Measurements from ENCODE around the gene BRPF1.

Gene BRPF1

DNA sequence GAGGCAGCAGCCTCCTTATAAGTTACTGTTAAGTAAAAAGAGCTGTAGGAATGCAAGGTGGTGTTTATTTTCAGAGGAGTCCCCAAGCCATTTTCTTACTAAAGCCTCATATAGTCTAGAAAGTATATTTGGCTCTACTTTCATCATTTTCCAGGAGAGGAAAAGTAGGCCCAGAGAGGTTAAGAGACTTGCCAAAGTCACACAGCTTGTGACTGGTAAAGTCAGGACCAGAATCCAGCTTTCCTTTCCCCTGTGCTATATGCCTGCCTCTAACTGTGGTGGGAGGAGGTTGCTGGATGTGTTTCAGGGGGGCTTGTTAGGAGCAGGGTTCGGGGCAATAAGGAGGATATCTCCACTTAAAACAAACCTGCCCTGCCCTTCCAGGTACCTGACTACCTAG lies 11.0 kb downstream of the BRPF1 start:
- no peak overlapping the region for H3K4me3 Mint-ChIP-seq

DNA sequence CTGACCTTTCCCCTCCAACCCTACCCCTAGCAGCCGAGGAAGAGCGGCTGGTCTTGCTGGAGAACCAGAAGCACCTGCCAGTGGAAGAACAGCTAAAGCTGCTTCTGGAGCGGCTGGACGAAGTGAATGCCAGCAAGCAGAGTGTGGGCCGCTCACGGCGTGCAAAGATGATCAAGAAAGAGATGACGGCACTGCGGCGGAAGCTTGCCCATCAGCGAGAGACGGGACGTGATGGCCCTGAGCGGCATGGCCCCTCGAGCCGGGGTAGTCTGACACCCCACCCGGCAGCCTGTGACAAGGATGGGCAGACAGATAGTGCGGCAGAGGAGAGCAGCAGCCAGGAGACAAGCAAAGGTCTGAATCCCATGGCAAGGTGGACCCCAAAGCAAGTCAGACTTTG lies 12.0 kb downstream of the BRPF1 start:
- peaks cover 51% of the 10 kb centered on the region for H3K36me3 Mint-ChIP-seq (ENCODE audit: low read depth)
- H3K4me1 Mint-ChIP-seq (ENCODE audit: low read depth): peaks cover 1% of the 10 kb centered on the region
- no peak overlapping the region for H3K27ac Mint-ChIP-seq
- H3K4me3 Mint-ChIP-seq: no peak overlapping the region
- H3K9me3 Mint-ChIP-seq: no peaks in the 10 kb centered on the region
- H3K27me3 Mint-ChIP-seq (ENCODE audit: low read depth): no peaks in the 10 kb centered on the region

More for the DNA sequence above, 11.0 kb downstream of the BRPF1 start:
- Mint-ChIP-seq H3K36me3 (ENCODE audit: low read depth) (peaks cover 51% of the 10 kb centered on the region), H3K9me3 (no peaks in the 10 kb centered on the region), H3K27ac (no peak overlapping the region), H3K27me3 (ENCODE audit: low read depth) (no peaks in the 10 kb centered on the region), H3K4me1 (ENCODE audit: low read depth) (no peaks in the 10 kb centered on the region)

DNA sequence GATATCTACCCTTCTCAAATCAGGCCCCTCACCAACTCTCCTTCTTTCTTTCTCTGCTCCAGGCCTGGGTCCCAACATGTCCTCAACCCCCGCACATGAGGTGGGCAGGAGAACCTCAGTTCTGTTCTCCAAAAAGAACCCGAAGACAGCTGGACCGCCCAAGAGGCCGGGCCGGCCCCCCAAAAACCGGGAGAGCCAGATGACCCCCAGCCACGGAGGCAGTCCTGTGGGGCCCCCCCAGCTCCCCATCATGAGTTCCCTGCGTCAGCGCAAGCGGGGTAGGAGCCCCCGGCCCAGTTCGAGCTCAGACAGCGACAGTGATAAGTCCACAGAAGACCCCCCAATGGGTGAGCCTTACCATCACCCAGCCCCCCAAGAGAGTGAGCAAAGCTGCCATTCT lies 12.6 kb downstream of the BRPF1 start:
- H3K4me1 Mint-ChIP-seq (ENCODE audit: low read depth): peaks cover 6% of the 10 kb centered on the region
- H3K9me3 Mint-ChIP-seq: no peaks in the 10 kb centered on the region
- peaks cover 48% of the 10 kb centered on the region for H3K36me3 Mint-ChIP-seq (ENCODE audit: low read depth)
- no peaks in the 10 kb centered on the region for H3K27me3 Mint-ChIP-seq (ENCODE audit: low read depth)
- H3K4me3 Mint-ChIP-seq: no peak overlapping the region
- H3K27ac Mint-ChIP-seq: no peak overlapping the region

DNA sequence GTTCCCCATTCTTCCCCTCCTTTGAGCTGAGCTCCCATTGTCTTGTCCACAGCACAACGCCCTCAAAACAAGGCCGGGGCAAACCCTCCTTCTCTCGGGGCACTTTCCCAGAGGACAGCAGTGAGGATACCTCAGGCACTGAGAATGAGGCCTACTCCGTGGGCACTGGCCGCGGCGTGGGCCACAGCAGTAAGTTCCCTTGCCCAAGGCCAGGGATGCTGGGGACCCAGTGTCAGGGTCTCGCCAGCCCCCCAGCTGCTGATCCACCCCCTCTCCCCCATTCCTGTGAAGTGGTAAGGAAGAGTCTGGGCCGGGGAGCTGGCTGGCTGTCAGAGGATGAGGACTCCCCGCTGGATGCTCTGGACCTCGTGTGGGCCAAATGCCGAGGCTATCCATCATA lies 14.0 kb downstream of the BRPF1 start:
- Mint-ChIP-seq H3K9me3 (no peaks in the 10 kb centered on the region), H3K27ac (no peak overlapping the region), H3K36me3 (ENCODE audit: low read depth) (peaks cover 46% of the 10 kb centered on the region), H3K27me3 (ENCODE audit: low read depth) (no peaks in the 10 kb centered on the region), H3K4me3 (no peak overlapping the region), H3K4me1 (ENCODE audit: low read depth) (peaks cover 17% of the 10 kb centered on the region)

DNA sequence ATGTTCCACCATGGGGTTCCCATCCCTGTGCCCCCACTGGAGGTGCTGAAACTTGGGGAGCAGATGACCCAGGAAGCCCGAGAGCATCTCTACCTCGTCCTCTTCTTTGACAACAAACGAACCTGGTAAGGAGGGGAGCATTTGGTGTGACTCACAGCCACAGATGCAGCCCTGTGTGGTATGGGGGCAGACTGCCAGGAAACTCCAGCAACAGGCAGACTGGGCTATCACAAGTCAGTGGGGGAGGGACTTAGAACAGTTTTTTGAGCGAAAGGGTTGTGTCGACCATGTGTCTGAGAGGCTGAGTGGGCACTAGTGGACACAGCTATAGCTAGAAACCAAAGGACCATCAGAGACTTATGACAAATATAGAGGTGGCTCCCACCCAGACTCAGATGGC lies 14.8 kb downstream of the BRPF1 start:
- Mint-ChIP-seq H3K9me3 (no peaks in the 10 kb centered on the region), H3K27ac (no peak overlapping the region), H3K36me3 (ENCODE audit: low read depth) (peaks cover 42% of the 10 kb centered on the region), H3K27me3 (ENCODE audit: low read depth) (no peaks in the 10 kb centered on the region), H3K4me3 (no peak overlapping the region), H3K4me1 (ENCODE audit: low read depth) (peaks cover 25% of the 10 kb centered on the region)

DNA sequence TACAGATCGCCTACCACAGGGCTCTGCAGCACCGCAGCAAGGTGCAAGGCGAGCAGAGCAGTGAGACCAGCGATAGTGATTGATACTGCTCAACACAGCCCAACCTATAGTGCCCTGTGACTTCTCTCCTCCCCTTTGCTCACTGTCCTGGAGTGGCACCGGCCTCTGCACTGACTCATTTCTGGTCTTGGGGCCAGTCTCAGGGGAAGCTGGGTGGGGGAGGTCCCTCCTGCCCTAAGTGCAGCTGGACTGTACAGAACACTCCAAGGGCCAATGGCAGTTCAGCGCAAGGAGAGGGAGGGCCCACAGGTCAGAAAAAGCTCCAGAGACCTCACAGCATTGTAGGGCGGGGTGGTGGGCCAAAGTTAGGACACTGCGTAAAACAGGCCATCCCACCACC lies 15.7 kb downstream of the BRPF1 start:
- Mint-ChIP-seq H3K27ac (no peak overlapping the region), H3K27me3 (ENCODE audit: low read depth) (no peaks in the 10 kb centered on the region), H3K4me3 (no peak overlapping the region)

DNA sequence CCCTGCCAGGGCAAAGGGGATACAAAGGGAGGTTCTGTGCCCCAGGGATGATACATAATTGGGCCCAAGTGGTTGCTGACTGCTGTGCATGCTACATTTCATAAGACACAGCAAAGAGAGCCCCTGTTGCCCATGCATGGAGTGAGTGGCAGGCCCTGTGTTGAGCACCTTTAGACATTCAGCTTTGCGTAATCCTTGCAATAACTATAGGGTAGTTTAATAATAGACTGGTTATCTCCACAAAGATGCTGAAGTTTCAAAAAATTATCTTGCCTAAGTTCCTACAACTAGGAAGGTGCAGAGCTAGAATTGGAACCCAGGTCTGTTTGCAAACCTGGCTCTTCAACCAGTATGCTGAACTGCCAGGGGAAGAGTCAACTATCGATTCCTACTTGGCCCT lies 16.5 kb downstream of the BRPF1 start:
- Mint-ChIP-seq H3K4me3 (no peak overlapping the region), H3K4me1 (ENCODE audit: low read depth) (peaks cover 33% of the 10 kb centered on the region), H3K9me3 (no peaks in the 10 kb centered on the region), H3K36me3 (ENCODE audit: low read depth) (peaks cover 50% of the 10 kb centered on the region), H3K27me3 (ENCODE audit: low read depth) (no peaks in the 10 kb centered on the region), H3K27ac (no peak overlapping the region)

More for the DNA sequence above, 15.7 kb downstream of the BRPF1 start:
- Mint-ChIP-seq H3K9me3 (no peaks in the 10 kb centered on the region), H3K36me3 (ENCODE audit: low read depth) (peaks cover 50% of the 10 kb centered on the region), H3K4me1 (ENCODE audit: low read depth) (peaks cover 33% of the 10 kb centered on the region)

DNA sequence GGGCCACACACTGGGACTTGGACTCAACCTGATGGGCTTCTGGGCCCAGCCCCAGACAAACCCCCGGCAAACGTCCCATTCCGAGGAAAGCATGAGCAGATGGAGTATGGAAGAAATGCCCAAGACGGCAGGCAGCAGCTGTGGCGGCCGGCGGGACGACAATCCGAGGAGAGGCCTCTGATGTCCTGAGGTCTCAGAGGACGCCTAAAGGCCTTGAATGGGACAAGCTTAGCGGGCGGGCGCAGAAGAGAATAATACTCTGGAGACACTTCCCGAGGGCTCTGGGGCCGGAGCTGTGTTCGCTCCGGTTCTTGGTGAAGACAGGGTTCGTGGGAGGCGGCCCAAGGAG lies 17.7 kb downstream of the BRPF1 start:
- H3K4me3 Mint-ChIP-seq: peak overlapping the region; percentile 94
- no peaks in the 10 kb centered on the region for H3K9me3 Mint-ChIP-seq
- peak overlapping the region; percentile 97 for H3K27ac Mint-ChIP-seq
- H3K36me3 Mint-ChIP-seq (ENCODE audit: low read depth): peaks cover 48% of the 10 kb centered on the region
- H3K27me3 Mint-ChIP-seq (ENCODE audit: low read depth): no peaks in the 10 kb centered on the region
- H3K4me1 Mint-ChIP-seq (ENCODE audit: low read depth): peaks cover 38% of the 10 kb centered on the region

DNA sequence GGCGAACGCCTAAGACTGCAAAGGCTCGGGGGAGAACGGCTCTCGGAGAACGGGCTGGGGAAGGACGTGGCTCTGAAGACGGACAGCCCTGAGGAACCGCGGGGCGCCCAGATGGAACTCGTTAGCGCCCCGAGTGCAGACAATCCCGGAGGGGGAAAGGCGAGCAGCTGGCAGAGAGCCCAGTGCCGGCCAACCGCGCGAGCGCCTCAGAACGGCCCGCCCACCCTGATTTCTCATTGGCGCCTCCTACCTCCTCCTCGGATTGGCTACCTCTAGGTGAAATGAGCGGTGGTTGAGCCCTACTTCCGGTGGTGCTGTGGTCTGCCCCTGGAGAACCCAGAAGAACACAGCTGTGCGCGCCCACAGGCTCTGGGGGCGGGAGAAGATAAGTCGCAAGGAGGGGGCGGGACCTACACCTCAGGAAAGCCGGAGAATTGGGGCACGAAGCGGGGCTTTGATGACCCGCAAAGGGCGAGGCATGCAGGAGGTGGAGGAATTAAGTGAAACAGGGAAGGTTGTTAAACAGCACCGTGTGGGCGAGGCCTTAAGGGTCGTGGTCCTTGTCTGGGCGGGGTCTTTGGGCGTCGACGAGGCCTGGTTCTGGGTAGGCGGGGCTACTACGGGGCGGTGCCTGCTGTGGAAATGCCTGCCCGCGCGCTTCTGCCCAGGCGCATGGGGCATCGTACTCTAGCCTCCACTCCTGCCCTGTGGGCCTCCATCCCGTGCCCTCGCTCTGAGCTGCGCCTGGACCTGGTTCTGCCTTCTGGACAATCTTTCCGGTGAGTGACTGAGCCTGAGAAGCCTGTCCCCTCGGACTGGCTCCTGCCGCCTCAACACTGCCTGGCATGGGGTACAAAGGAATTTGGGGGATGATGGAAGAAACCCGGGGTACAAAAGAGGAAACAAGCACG lies 18.4 kb downstream of the BRPF1 start, which contains the start of gene OGG1:
Gene OGG1 (plus strand): TSS at position 308 of the 911 bp plus-strand sequence. CDS start 335 bp downstream, at position 643.
- H3K4me1 Mint-ChIP-seq (ENCODE audit: low read depth): peaks cover 43% of the 10 kb centered on the region
- H3K36me3 Mint-ChIP-seq (ENCODE audit: low read depth): peaks cover 47% of the 10 kb centered on the region
- H3K9me3 Mint-ChIP-seq: no peaks in the 10 kb centered on the region
- peak within 1 kb of the TSS; percentile 94 for H3K4me3 Mint-ChIP-seq
- peak within 1 kb of the TSS; percentile 97 for H3K27ac Mint-ChIP-seq
- H3K27me3 Mint-ChIP-seq (ENCODE audit: low read depth): no peaks in the 10 kb centered on the region

DNA sequence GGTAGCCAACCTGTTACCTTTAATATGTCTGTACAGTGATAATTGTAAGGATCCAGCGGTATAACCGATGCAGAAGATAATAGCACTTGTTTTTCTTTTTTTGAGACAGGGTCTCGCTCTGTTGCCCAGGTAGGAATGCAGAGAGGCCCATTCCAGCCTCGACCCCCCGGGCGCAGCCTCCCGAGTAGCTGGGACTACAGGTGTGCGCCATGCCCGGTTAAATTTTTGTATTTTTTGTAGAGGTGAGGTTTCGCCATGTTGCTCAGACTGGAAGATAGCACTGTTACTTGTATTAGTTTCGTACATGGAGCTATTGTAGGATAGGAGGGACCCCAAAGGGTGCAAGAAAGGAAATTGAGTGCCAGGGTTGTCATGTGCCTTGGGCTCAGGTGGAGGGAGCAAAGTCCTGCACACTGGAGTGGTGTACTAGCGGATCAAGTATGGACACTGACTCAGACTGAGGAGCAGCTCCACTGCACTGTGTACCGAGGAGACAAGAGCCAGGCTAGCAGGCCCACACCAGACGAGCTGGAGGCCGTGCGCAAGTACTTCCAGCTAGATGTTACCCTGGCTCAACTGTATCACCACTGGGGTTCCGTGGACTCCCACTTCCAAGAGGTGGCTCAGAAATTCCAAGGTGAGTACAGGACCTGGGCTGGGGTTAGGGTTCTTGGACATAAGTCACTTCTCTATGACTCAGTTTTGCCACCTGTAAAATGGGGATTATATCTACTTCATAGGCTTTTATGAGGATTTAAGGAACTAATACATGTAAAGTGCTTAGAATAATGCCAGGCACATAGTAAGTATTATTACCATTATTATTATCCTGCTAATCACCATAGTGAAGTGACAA lies 19.2 kb downstream of the BRPF1 start:
- Mint-ChIP-seq H3K4me1 (ENCODE audit: low read depth) (peaks cover 47% of the 10 kb centered on the region), H3K4me3 (peak overlapping the region; percentile 94), H3K27ac (peak overlapping the region; percentile 97), H3K36me3 (ENCODE audit: low read depth) (peaks cover 44% of the 10 kb centered on the region), H3K9me3 (no peaks in the 10 kb centered on the region), H3K27me3 (ENCODE audit: low read depth) (no peaks in the 10 kb centered on the region)

DNA sequence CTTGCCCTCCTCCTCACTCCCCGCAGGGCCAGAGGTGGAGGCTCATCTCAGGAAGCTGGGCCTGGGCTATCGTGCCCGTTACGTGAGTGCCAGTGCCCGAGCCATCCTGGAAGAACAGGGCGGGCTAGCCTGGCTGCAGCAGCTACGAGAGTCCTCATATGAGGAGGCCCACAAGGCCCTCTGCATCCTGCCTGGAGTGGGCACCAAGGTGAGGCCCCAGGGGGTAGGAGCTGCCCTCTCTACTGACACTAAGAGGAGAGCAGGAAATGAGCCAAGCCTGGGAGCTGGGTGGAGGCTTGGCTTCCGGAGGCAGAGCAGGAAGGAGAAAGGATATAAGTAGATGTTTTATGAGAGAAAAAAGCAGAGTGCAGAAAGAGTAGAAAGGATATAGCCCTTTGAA lies 23.1 kb downstream of the BRPF1 start:
- Mint-ChIP-seq H3K27me3 (ENCODE audit: low read depth) (no peaks in the 10 kb centered on the region), H3K9me3 (no peaks in the 10 kb centered on the region), H3K36me3 (ENCODE audit: low read depth) (peaks cover 39% of the 10 kb centered on the region), H3K4me3 (peak overlapping the region; percentile 50), H3K27ac (peak overlapping the region; percentile 58), H3K4me1 (ENCODE audit: low read depth) (peaks cover 36% of the 10 kb centered on the region)

DNA sequence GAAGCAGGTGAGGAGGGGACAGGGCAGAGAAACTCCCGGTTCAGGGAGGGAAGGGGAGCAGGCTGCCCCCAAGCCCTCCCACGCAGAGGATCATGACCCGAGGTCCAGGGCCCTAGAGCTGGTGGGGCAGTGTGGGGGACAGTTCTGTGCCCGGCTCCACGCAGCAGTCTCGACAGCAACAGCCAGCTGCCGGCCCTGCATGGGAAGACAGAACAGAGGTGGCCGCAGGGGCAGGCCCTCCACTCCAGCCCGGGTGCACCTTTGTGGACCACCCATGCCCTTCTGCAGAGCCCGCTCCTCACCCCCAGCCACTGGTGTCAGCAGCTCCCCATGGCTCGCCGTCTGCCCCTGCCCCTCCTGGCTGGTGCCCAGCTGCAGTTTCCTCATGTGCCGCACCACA lies 25.9 kb downstream of the BRPF1 start:
- Mint-ChIP-seq H3K27me3 (ENCODE audit: low read depth) (no peaks in the 10 kb centered on the region), H3K27ac (no peak overlapping the region), H3K4me1 (ENCODE audit: low read depth) (peaks cover 14% of the 10 kb centered on the region), H3K9me3 (no peaks in the 10 kb centered on the region), H3K36me3 (ENCODE audit: low read depth) (peaks cover 37% of the 10 kb centered on the region), H3K4me3 (no peak overlapping the region)

DNA sequence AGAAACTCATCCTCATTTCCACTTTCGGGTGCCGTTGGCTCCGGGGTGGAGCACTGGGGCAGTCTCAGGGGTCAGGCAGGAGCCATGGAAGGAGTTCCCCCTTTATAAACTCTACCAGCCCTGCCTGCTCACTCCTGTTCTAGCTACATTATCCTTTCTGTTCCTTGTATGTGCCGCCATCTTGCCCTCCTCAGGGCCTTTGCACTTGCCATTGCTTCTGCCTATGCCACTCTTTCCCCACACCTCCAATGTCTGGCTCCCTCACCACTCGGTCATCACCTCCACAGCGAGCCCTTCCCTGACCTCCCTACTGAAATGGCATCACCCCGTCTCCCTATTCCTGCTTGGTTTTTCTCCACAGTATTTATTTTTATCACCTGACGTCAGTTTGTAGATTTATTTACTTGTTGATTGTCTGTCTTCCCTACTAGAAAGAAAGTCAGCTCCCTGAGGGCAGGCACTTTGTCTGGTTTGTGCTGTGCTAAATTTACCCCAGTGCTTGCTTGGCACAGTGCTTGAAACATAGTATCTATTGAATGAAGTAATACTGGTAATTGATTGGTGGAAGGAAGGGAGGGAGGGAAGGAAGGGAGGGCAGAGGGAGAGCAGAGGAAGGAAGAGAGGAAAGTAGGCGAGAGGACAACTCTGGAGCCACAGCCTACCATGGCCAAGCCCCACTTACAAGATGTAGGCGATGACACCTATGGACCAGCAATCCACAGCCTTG lies 29.4 kb downstream of the BRPF1 start:
- H3K27me3 Mint-ChIP-seq (ENCODE audit: low read depth): no peaks in the 10 kb centered on the region
- no peak overlapping the region for H3K27ac Mint-ChIP-seq
- H3K4me3 Mint-ChIP-seq: no peak overlapping the region
- peaks cover 36% of the 10 kb centered on the region for H3K36me3 Mint-ChIP-seq (ENCODE audit: low read depth)
- H3K4me1 Mint-ChIP-seq (ENCODE audit: low read depth): no peaks in the 10 kb centered on the region
- H3K9me3 Mint-ChIP-seq: no peaks in the 10 kb centered on the region

DNA sequence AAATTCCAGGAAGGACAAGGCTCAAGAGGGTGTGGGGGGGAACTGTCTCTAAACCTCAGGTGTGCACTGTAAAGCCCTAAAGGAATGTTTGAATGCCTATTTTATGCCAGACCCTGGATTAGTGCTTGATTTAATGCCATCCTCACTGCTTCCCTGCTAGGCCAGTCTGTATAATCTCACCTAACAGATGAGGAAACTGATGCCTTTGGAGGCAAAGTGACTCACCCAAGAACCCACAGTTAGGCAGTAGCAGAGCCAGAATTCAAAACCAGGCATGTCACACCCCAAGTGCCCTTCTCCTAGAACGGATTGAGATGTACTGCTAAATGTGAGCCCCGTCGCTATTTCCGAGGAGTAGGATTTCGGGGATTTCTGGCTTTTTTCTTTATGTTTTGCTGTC lies 30.4 kb downstream of the BRPF1 start:
- Mint-ChIP-seq H3K27ac (no peak overlapping the region), H3K4me3 (no peak overlapping the region), H3K4me1 (ENCODE audit: low read depth) (peaks cover under 1% of the 10 kb centered on the region), H3K9me3 (no peaks in the 10 kb centered on the region), H3K36me3 (ENCODE audit: low read depth) (peaks cover 32% of the 10 kb centered on the region), H3K27me3 (ENCODE audit: low read depth) (no peaks in the 10 kb centered on the region)

All from T-helper 1 cell treated with Interleukin-12 subunit alpha and Interleukin-12 subunit beta and Interleukin-4 antibody, amounts not matched to agents 30 μg/mL and 1 μg/mL, for 36 hours (primary cell).